Cardiac muscle cell (in vitro differentiated cells and primary cell): ENCODE data around the gene DPYSL4. TPM values are rescaled to one million over a fixed set of nuclear protein-coding genes. Genes with fewer than 3 reads are reported as not detected.
A peak's percentile ranks its signal among the peaks of the same experiment; 100 is the strongest.

Source experiments
- DNase-seq, 2 donors: peaks; one replicate each; pipeline versions ENCODE4 v3.0.0 to v3.0.0-alpha.2; 2010 to 2017; ENCODE audit warnings: low read depth in 1 of 2, low spot score in 1 of 2
- H3K27ac ChIP-seq: fragments of 200-600 bp; sonication (generic); 2 replicates; pipeline ENCODE4 v1.5.1; 2016
- H3K27me3 ChIP-seq: fragments of 200-600 bp; sonication (generic); 2 replicates; pipeline ENCODE4 v1.6.0; 2016; ENCODE audit warnings: control low read depth
- H3K36me3 ChIP-seq: fragments of 200-600 bp; sonication (generic); 2 replicates; pipeline ENCODE4 v1.5.1; 2016; ENCODE audit warnings: control low read depth
- H3K4me1 ChIP-seq: fragments of 200-600 bp; sonication (generic); 2 replicates; pipeline ENCODE4 v1.8.1; 2017; ENCODE audit warnings: low read depth, mild to moderate bottlenecking, mixed run types
- H3K4me3 ChIP-seq: fragments of 200-600 bp; sonication (generic); 2 replicates; pipeline ENCODE4 v1.5.1; 2016; ENCODE audit warnings: mild to moderate bottlenecking
- H3K9me3 ChIP-seq: fragments of 200-600 bp; sonication (generic); 2 replicates; pipeline ENCODE4 v1.5.1; 2017; ENCODE audit warnings: low read depth, mild to moderate bottlenecking, control low read depth
- polyA plus RNA-seq: library from polyadenylated mRNA; unstranded; fragments of >200 nt; fragmentation: Nextera tagmentation; extraction: Ambion mirVana; gene quantifications from 2 replicates; pipeline ENCODE4 v1.2.1, GENCODE V29; 2016
- total RNA-seq: library from RNA; depleted of rRNA; stranded (reverse); fragments of >200 nt; gene quantifications from 2 replicates; pipeline ENCODE4 v1.2.3, GENCODE V29; 2016
- TF ChIP-seq, protein P1 (sequence below): IDR thresholded peaks from 2 replicates; pipeline ENCODE4 v1.5.1; 2012; ENCODE audit warnings: low read depth, mild to moderate bottlenecking, low read length

Gene DPYSL4
- total and polyA plus RNA-seq, 2 experiments from 2014 or later = 12.5 to 30.3 TPM

- Histone ChIP-seq H3K9me3 (no peaks in the 10 kb centered on the region), H3K27me3 (no peaks in the 10 kb centered on the region), H3K36me3 (no peaks in the 10 kb centered on the region), H3K4me3 (no peak overlapping the region), H3K27ac (no peak overlapping the region), H3K4me1 (no peaks in the 10 kb centered on the region)
- TF ChIP-seq, protein P1, sequence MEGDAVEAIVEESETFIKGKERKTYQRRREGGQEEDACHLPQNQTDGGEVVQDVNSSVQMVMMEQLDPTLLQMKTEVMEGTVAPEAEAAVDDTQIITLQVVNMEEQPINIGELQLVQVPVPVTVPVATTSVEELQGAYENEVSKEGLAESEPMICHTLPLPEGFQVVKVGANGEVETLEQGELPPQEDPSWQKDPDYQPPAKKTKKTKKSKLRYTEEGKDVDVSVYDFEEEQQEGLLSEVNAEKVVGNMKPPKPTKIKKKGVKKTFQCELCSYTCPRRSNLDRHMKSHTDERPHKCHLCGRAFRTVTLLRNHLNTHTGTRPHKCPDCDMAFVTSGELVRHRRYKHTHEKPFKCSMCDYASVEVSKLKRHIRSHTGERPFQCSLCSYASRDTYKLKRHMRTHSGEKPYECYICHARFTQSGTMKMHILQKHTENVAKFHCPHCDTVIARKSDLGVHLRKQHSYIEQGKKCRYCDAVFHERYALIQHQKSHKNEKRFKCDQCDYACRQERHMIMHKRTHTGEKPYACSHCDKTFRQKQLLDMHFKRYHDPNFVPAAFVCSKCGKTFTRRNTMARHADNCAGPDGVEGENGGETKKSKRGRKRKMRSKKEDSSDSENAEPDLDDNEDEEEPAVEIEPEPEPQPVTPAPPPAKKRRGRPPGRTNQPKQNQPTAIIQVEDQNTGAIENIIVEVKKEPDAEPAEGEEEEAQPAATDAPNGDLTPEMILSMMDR = no peak
- peak in 1 of 2 donors; percentile 15 for DNase-seq
Measured at GRCh38 chr10:132229834-132230556, 43.2 kb downstream of the DPYSL4 start.

DNA sequence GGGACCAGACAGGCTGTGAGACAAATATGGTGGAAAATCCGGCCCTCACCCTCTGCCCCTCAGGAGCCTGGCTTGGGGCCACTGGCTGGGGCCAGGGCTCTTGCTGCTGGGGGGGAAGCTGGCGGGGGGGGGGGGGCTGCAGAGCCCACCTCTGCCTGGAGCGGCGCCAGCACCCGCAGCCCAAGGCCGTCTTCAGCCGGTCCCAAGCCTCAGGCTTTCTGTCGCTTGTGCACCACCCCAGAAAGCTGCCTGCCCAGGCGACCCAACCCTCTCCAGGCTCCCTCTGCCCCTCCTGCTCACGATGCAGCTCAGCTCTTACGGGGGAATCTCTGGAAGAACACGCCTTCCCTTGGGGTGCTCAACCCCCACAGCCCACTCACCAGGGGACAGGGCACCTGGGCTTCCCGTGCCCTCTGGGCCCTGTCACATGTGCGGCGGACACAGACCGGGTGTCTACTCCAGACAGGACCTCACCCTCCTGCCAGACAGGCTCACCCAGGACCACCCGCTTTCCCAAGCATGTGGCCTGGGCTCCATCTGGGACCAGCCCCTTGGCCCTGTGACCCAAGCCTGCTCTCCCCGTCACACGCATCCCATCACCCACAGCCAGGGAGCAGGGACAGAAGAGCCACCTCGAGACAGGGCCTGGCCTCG is 43.9 kb downstream of the DPYSL4 start:
- Histone ChIP-seq H3K4me1 (no peaks in the 10 kb centered on the region), H3K36me3 (no peaks in the 10 kb centered on the region), H3K27me3 (no peaks in the 10 kb centered on the region), H3K4me3 (no peak overlapping the region), H3K27ac (no peak overlapping the region), H3K9me3 (no peaks in the 10 kb centered on the region)
- no peak for DNase-seq
- TF ChIP-seq, protein P1 = no peak

DNA sequence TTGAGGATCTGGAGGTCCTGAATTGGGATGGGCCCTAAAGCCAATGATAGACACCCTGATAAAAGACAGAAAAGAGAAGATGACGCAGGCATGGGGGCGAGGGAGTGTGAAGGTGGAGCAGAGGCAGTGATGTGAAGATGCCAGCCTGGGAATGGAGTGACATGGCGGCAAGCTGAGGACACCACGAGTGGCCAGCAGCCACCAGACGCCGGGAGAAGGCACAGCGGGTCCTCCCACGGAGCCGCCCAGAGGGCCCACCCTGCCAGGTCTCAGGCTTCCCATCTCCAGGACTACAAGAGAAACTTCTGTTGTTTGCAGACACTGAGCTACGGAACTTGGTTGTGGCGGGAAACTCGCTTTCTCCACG is 44.9 kb downstream of the DPYSL4 start:
- H3K4me1 ChIP-seq = no peaks in the 10 kb centered on the region
- DNase-seq = no peak
- no peaks in the 10 kb centered on the region for H3K27me3 ChIP-seq
- no peaks in the 10 kb centered on the region for H3K9me3 ChIP-seq
- no peak overlapping the region for H3K27ac ChIP-seq
- no peaks in the 10 kb centered on the region for H3K36me3 ChIP-seq
- H3K4me3 ChIP-seq = no peak overlapping the region
- TF ChIP-seq, protein P1 = no peak

- H3K4me3 ChIP-seq = no peak overlapping the region
- TF ChIP-seq, protein P1 = no peak
- no peaks in the 10 kb centered on the region for H3K9me3 ChIP-seq
- H3K4me1 ChIP-seq = no peaks in the 10 kb centered on the region
- no peak for DNase-seq
- H3K27me3 ChIP-seq = no peaks in the 10 kb centered on the region
- no peak overlapping the region for H3K27ac ChIP-seq
- no peaks in the 10 kb centered on the region for H3K36me3 ChIP-seq
Measured at GRCh38 chr10:132232023-132232951, 45.5 kb downstream of the DPYSL4 start.

GRCh38 chr10:132232981-132233380 is 46.2 kb downstream of the DPYSL4 start:
- Histone ChIP-seq H3K27ac (no peak overlapping the region), H3K9me3 (no peaks in the 10 kb centered on the region), H3K27me3 (no peaks in the 10 kb centered on the region), H3K4me1 (no peaks in the 10 kb centered on the region), H3K36me3 (no peaks in the 10 kb centered on the region), H3K4me3 (no peak overlapping the region)
- DNase-seq = no peak
- TF ChIP-seq, protein P1 = no peak
